Amniotic stem cell (primary cell): Measurements from ENCODE around the gene NELFCD.

Experiments used
- DNase-seq: peaks from one replicate; lab custom pipeline; 2025; lab: John Stamatoyannopoulos, UW

NELFCD gene

GRCh38 chr20:58994390-58995159 lies 13.5 kb downstream of the NELFCD start:
- no peak for DNase-seq

- DNase-seq: no peak
Observed at GRCh38 chr20:58995461-58996225, 14.6 kb downstream of the NELFCD start.

GRCh38 chr20:58996226-58996611 lies 15.2 kb downstream of the NELFCD start:
- no peak for DNase-seq

GRCh38 chr20:58997141-58997770 lies 16.2 kb downstream of the NELFCD start:
- DNase-seq: no peak

- no peak for DNase-seq
Observed at GRCh38 chr20:58998656-58999055, 17.6 kb downstream of the NELFCD start.

- DNase-seq: no peak
Observed at GRCh38 chr20:59000326-59000725, 19.3 kb downstream of the NELFCD start.

GRCh38 chr20:59001068-59001448 lies 20.0 kb downstream of the NELFCD start:
- DNase-seq: no peak

GRCh38 chr20:59001449-59002171 lies 20.6 kb downstream of the NELFCD start:
- DNase-seq: no peak

- DNase-seq: no peak
Observed at GRCh38 chr20:59002388-59002787, 21.3 kb downstream of the NELFCD start.

- DNase-seq: no peak
Observed at GRCh38 chr20:59002874-59003399, 21.9 kb downstream of the NELFCD start.

GRCh38 chr20:59003836-59004492 lies 22.9 kb downstream of the NELFCD start:
- DNase-seq: no peak

- DNase-seq: no peak
Observed at GRCh38 chr20:59004493-59004762, 23.4 kb downstream of the NELFCD start.

- no peak for DNase-seq
Observed at GRCh38 chr20:59004763-59005522, 23.9 kb downstream of the NELFCD start.

- no peak for DNase-seq
Observed at GRCh38 chr20:59005523-59006166, 24.6 kb downstream of the NELFCD start.

GRCh38 chr20:59006167-59006863 lies 25.3 kb downstream of the NELFCD start:
- no peak for DNase-seq

- DNase-seq: no peak
Observed at GRCh38 chr20:59006864-59007664, 26.0 kb downstream of the NELFCD start, which contains the start of gene CTSZ. Gene CTSZ (minus strand): TSS chr20:59007254. CDS start chr20:59007128, 126 bp downstream.

- no peak for DNase-seq
Observed at GRCh38 chr20:59007665-59008511, 26.8 kb downstream of the NELFCD start.
